Activated T-helper 2 cell treated with anti-CD3 and anti-CD28 coated beads, Interferon-gamma antibody, Interleukin-2, Interleukin-4, amounts not matched to agents 10 μg/mL and 5 μg/mL and 100 μg/mL, durations not matched to agents 14 hours and 24 hours and 36 hours (primary cell): ENCODE results near the gene TXNDC5. TPM values are rescaled to one million over a fixed set of nuclear protein-coding genes. Genes with fewer than 3 reads are reported as not detected.
"Not testable (repeated sequence)": the region's sequence is repeated elsewhere in the genome, so short reads cannot be mapped to it uniquely, and the experiment has no call there.

ENCODE experiments used
- DNase-seq: peaks from one replicate; pipeline ENCODE4 v3.0.0; 2021; ENCODE audit warnings: low spot score
- H3K27ac Mint-ChIP-seq: one replicate; pipeline ENCODE4 v1.8.0; 2021; ENCODE audit warnings: mixed read lengths
- H3K27me3 Mint-ChIP-seq: one replicate; pipeline ENCODE4 v1.8.0; 2021; ENCODE audit warnings: low read depth, mixed read lengths
- H3K36me3 Mint-ChIP-seq: one replicate; pipeline ENCODE4 v1.8.0; 2021; ENCODE audit warnings: low read depth, mixed read lengths
- H3K4me1 Mint-ChIP-seq: one replicate; pipeline ENCODE4 v1.8.0; 2021; ENCODE audit warnings: low read depth, mixed read lengths
- H3K4me3 Mint-ChIP-seq: one replicate; pipeline ENCODE4 v1.8.0; 2021; ENCODE audit warnings: low read depth, mild to moderate bottlenecking, moderate library complexity, mixed read lengths
- H3K9me3 Mint-ChIP-seq: one replicate; pipeline ENCODE4 v1.8.0; 2021; ENCODE audit warnings: mixed read lengths
- intact Hi-C: fragments of 100-400 bp; cut with micrococcal nuclease; formaldehyde crosslinking; loops from one replicate; pipeline ENCODE4 v1.15.1; 2023
- total RNA-seq: library from RNA; stranded (reverse); gene quantifications from 2 replicates; pipeline ENCODE4 v1.2.3, GENCODE V29; 2022

The TXNDC5 gene
- total RNA-seq, 1 donor from 2014 or later: 113 TPM

GRCh38 chr6:7899889-7900213 is 10.7 kb downstream of the TXNDC5 start:
- H3K9me3 Mint-ChIP-seq: no peaks in the 10 kb centered on the region
- H3K27ac Mint-ChIP-seq: no peak overlapping the region
- H3K4me1 Mint-ChIP-seq: peaks cover 1% of the 10 kb centered on the region
- intact Hi-C loops: no loop called here
- H3K36me3 Mint-ChIP-seq: peaks cover 86% of the 10 kb centered on the region
- no peak overlapping the region for H3K4me3 Mint-ChIP-seq
- no peaks in the 10 kb centered on the region for H3K27me3 Mint-ChIP-seq
- DNase-seq: no peak

- Mint-ChIP-seq H3K4me1 (peaks cover 1% of the 10 kb centered on the region), H3K9me3 (no peaks in the 10 kb centered on the region), H3K27me3 (no peaks in the 10 kb centered on the region), H3K4me3 (no peak overlapping the region), H3K27ac (no peak overlapping the region), H3K36me3 (peaks cover 86% of the 10 kb centered on the region)
- DNase-seq: no peak
- intact Hi-C loops: no loop called here
Observed at GRCh38 chr6:7899101-7899888, 11.3 kb downstream of the TXNDC5 start.

DNA sequence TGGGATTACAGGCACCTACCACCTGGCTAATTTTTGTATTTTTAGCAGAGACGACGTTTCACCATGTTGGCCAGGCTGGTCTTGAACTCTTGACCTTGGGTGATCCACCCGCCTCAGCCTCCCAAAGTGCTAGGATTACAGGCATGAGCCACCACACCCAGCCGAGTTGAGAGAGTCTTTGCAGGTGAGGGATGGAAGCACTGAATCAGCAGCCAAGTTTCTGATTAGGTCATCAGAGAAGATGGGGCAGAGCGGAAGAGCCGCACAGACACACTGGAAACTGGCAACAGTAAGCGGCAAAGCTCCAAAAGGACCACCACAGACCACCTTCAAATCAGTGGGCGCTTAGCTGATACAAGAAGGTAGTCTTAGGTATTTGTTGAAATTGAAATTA is 12.4 kb downstream of the TXNDC5 start:
- H3K27ac Mint-ChIP-seq, intact Hi-C loops, H3K27me3 Mint-ChIP-seq, H3K9me3 Mint-ChIP-seq, DNase-seq, H3K4me3 Mint-ChIP-seq, H3K4me1 Mint-ChIP-seq: not testable (repeated sequence)
- H3K36me3 Mint-ChIP-seq: peaks cover 87% of the 10 kb centered on the region

DNA sequence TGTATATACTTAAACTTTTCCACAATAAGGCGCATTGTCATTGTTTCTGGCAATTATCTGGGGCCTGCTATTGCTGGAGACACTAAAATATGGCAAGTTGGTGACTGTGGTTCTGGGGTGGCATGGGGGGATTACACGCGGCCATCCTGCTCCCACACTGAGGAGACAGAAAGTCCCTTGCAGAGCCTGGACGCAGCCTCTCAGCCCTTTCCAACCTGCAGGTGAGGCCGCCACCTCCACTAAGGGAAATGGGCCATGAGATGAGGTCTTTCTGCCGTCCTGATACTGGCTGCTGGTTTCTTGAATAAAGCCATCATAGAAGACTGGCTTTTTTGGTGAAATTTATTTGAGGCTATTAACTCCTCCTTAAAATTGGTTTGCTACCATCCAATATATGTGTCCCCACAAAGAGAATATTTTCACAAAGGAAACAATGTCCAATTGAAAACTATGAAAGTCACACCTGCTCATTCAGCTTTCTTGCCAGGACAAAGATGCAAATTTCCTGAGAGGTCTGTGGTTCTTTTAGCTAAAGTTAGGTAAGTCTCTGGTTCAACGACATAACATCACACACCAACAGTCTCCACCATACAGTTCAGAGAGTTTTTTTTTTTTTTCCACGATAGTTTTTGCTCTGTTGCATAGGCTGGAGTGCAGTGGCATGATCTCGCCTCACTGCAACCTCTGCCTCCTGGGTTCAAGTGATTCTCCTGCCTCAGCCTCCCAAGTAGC is 13.0 kb downstream of the TXNDC5 start:
- peaks cover 1% of the 10 kb centered on the region for H3K4me1 Mint-ChIP-seq
- no peak overlapping the region for H3K27ac Mint-ChIP-seq
- H3K9me3 Mint-ChIP-seq: no peaks in the 10 kb centered on the region
- DNase-seq: no peak
- H3K27me3 Mint-ChIP-seq: no peaks in the 10 kb centered on the region
- peaks cover 86% of the 10 kb centered on the region for H3K36me3 Mint-ChIP-seq
- intact Hi-C loops: no loop called here
- H3K4me3 Mint-ChIP-seq: no peak overlapping the region

DNA sequence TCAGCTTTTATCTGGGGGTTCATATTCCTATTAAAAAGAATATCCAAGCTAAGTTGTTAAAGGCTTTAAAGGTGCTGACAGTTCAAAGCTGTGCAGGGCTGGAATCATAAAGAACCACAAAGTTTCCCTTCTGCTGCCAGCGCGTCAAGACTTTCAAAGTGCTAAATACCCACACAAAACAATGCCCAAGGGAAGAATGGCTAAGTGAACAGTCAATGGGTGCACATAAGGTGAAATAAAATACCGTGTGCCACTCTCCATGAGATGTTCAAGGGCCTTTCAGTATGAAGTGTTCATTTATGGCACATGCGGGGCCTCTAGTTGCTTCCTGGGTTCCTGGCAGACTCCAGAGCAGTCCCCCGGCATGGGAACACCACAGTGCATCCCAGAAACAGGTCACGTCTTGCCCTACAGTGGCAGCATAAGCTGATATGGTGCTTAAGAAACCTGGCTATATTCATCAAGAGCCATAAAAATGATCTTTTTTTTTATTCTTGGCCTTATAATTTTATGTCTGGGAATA is 14.1 kb downstream of the TXNDC5 start:
- H3K27me3 Mint-ChIP-seq: no peaks in the 10 kb centered on the region
- H3K4me1 Mint-ChIP-seq: peaks cover 1% of the 10 kb centered on the region
- H3K4me3 Mint-ChIP-seq: no peak overlapping the region
- peaks cover 88% of the 10 kb centered on the region for H3K36me3 Mint-ChIP-seq
- intact Hi-C loops: no loop called here
- H3K9me3 Mint-ChIP-seq: no peaks in the 10 kb centered on the region
- no peak for DNase-seq
- H3K27ac Mint-ChIP-seq: no peak overlapping the region

DNA sequence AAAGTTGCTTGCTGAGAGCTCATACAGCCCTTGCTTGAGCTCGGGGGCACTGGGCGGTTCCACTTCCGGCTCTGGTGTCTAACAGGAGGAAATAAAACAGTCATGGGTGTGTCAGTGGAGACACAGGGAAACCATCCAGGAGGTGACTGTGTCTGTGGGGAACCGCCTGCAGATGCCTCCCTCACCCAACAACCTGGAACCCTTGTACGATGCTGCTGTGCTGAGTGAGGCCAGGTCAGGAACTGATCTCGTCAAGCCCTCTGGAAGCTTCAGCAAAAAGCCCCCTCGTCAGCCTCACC is 15.5 kb downstream of the TXNDC5 start:
- H3K27me3 Mint-ChIP-seq: no peaks in the 10 kb centered on the region
- no peak for DNase-seq
- intact Hi-C loops: no loop called here
- H3K4me3 Mint-ChIP-seq: no peak overlapping the region
- H3K9me3 Mint-ChIP-seq: no peaks in the 10 kb centered on the region
- H3K4me1 Mint-ChIP-seq: peaks cover 1% of the 10 kb centered on the region
- no peak overlapping the region for H3K27ac Mint-ChIP-seq
- peaks cover 88% of the 10 kb centered on the region for H3K36me3 Mint-ChIP-seq

GRCh38 chr6:7894262-7895124 is 16.1 kb downstream of the TXNDC5 start:
- H3K4me1 Mint-ChIP-seq: peaks cover 1% of the 10 kb centered on the region
- no peaks in the 10 kb centered on the region for H3K27me3 Mint-ChIP-seq
- no peak overlapping the region for H3K27ac Mint-ChIP-seq
- H3K36me3 Mint-ChIP-seq: peaks cover 89% of the 10 kb centered on the region
- no peaks in the 10 kb centered on the region for H3K9me3 Mint-ChIP-seq
- DNase-seq: no peak
- H3K4me3 Mint-ChIP-seq: no peak overlapping the region
- intact Hi-C loops: no loop called here

GRCh38 chr6:7893342-7893741 is 17.2 kb downstream of the TXNDC5 start:
- DNase-seq: no peak
- Mint-ChIP-seq H3K27me3 (no peaks in the 10 kb centered on the region), H3K27ac (no peak overlapping the region), H3K4me3 (no peak overlapping the region), H3K4me1 (no peaks in the 10 kb centered on the region), H3K36me3 (peaks cover 85% of the 10 kb centered on the region), H3K9me3 (no peaks in the 10 kb centered on the region)
- intact Hi-C loops: no loop called here

DNA sequence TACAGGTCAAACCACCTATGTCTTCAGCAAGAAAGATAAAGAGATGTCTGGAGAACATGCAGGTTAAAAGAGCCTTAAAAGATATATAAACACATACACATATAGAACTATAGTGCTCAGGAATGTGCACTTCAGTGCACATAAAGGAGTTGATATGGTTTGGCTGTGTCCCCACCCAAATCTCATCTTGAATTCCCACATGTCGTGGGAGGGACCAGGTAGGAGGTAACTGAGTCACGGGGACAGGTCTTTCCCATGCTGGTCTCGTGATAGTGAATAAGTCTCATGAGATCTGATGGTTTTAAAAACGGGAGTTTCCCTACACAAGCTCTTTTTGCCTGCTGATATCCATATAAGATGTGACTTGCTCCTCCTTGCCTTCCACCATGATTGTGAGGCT is 18.2 kb downstream of the TXNDC5 start:
- intact Hi-C loops, H3K27me3 Mint-ChIP-seq, H3K9me3 Mint-ChIP-seq, DNase-seq, H3K4me3 Mint-ChIP-seq, H3K27ac Mint-ChIP-seq, H3K4me1 Mint-ChIP-seq: not testable (repeated sequence)
- H3K36me3 Mint-ChIP-seq: peaks cover 84% of the 10 kb centered on the region

- Mint-ChIP-seq H3K4me3 (no peak overlapping the region), H3K27me3 (no peaks in the 10 kb centered on the region), H3K4me1 (no peaks in the 10 kb centered on the region), H3K36me3 (peaks cover 85% of the 10 kb centered on the region), H3K27ac (no peak overlapping the region), H3K9me3 (no peaks in the 10 kb centered on the region)
- intact Hi-C loops: no loop called here
- no peak for DNase-seq
Observed at GRCh38 chr6:7891078-7891872, 19.3 kb downstream of the TXNDC5 start.

DNA sequence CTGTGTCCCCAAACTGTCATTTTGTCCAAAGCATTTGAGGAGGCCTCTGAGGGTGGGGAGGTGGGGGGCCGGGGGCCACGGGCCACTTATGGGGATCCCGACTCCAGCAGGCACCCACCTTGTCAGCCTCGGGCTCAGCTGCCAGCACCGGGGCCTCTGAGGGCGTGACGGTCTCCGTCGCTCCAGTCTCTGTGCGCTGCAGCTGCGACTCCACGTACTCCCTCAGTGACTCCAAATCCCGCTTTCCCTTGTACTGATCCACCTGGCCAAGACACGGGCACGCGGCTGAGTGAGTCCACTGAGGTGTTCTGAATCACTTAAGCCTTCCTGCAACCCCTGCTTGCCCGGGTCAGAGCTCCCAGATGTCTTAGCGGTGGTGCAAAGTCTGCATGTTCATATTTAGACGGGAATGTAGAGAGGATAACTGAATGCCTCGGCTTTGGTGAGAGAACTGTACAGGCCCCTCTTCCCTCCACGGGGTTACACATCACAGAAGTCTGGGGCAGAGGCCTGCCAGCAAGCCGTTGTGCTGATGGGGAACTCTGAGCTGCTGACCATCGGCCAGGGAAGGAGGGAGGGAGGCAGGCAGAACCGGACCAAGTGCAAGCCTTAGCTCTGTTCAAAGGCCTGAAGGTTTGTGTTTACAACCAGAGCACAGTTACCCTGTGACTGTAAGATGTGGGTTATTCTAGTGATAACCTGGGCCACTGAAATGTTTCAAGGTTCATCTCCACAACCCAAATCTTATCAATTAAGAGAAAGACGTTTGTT is 21.8 kb downstream of the TXNDC5 start:
- no peaks in the 10 kb centered on the region for H3K4me1 Mint-ChIP-seq
- no peak overlapping the region for H3K4me3 Mint-ChIP-seq
- DNase-seq: no peak
- H3K9me3 Mint-ChIP-seq: no peaks in the 10 kb centered on the region
- H3K27ac Mint-ChIP-seq: no peak overlapping the region
- peaks cover 88% of the 10 kb centered on the region for H3K36me3 Mint-ChIP-seq
- no peaks in the 10 kb centered on the region for H3K27me3 Mint-ChIP-seq
- intact Hi-C loops: no loop called here
